ENCODE measurements around the gene LIM2. TPM values are rescaled to one million over a fixed set of nuclear protein-coding genes. Genes with fewer than 3 reads are reported as not detected.

Gene LIM2
- total and polyA plus RNA-seq, 9 of the 15 experiments (the other 6 are each of a cell fraction or from before 2014, with no cell fraction given), result 0.07 to 0.45 (median 0.18) TPM; not detected in 4

DNA sequence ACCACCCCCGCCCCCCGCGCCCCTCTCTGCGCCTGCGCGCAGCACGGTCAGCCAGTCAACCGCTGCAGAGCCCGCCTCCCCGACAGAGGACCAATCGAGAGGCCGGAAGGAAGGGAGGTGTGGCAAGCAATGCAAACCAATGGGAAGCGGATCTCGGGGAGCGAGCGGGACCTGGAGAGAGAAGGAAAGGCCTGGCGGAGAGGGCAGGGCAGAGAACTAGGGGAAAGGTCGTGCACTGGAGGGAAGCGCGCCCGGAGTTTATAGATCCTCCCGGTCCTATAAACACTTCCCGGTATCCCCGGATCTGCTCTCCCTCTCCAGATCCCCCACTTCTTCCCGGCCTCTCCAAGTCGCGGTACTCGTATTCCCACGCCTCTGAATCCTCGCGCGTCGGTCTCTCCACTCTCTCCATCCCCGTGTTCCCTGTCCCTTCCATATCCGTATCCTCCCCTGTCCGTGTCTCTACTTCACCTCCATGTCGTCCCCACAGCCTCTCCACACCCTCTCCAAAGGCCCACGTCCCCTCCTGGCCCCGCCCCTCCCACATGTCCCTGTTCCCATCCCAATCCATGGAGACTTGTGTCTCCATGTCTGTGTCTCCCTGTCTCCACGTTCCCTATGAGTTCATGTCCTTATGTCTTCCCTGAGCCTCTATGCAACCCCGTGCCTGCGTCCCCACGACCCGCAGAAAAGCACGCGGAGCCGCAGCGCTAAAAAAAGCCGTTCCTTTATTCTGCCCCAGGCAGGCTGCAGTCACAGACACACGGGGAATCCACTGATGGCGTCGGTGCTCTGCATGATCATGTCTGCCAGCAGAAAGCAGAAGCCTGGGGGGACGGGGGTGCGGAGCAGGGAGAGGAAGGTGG is 21.2 kb downstream of the LIM2 start (continued):
- TF ChIP-seq, protein P1, sequence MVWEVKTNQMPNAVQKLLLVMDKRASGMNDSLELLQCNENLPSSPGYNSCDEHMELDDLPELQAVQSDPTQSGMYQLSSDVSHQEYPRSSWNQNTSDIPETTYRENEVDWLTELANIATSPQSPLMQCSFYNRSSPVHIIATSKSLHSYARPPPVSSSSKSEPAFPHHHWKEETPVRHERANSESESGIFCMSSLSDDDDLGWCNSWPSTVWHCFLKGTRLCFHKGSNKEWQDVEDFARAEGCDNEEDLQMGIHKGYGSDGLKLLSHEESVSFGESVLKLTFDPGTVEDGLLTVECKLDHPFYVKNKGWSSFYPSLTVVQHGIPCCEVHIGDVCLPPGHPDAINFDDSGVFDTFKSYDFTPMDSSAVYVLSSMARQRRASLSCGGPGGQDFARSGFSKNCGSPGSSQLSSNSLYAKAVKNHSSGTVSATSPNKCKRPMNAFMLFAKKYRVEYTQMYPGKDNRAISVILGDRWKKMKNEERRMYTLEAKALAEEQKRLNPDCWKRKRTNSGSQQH (CRISPR knock-in tag; IDR thresholded peaks at IDR 0.05), result peak; percentile 63; the same call in 1 of the 2 replicates
- TF ChIP-seq POLR2B (IDR thresholded peaks at IDR 0.05; ENCODE audit: low read depth, partially characterized antibody) (peak; percentile 91), ILK (tag; IDR thresholded peaks at IDR 0.05; ENCODE audit: borderline replicate concordance, low read depth) (no peak), DNMT1 (IDR thresholded peaks at IDR 0.05) (0 out of 2 replicates have a peak, but pooled peaks have one; percentile 47), RBM39 (optimal IDR thresholded peaks at IDR 0.05; ENCODE audit: low read depth, low read length) (peak; percentile 27), SIN3B (IDR thresholded peaks at IDR 0.05; ENCODE audit: low read depth) (no peak), HSF4 (CRISPR knock-in tag; IDR thresholded peaks at IDR 0.05; ENCODE audit: borderline replicate concordance) (no peak), ZC3H11A (IDR thresholded peaks at IDR 0.05; ENCODE audit: low read depth, low read length) (no peak), NCOA4 (IDR thresholded peaks at IDR 0.05; ENCODE audit: partially characterized antibody) (peak; percentile 14), TRIM24 (IDR thresholded peaks at IDR 0.05) (peak; percentile 8 to 62; a peak in 2 of 4 replicates), ESRRA (IDR thresholded peaks at IDR 0.05; ENCODE audit: borderline replicate concordance, low read depth) (no peak), FOSL1 (tag; conservative IDR thresholded peaks at IDR 0.05) (no peak)
- TF ChIP-seq, protein P2, sequence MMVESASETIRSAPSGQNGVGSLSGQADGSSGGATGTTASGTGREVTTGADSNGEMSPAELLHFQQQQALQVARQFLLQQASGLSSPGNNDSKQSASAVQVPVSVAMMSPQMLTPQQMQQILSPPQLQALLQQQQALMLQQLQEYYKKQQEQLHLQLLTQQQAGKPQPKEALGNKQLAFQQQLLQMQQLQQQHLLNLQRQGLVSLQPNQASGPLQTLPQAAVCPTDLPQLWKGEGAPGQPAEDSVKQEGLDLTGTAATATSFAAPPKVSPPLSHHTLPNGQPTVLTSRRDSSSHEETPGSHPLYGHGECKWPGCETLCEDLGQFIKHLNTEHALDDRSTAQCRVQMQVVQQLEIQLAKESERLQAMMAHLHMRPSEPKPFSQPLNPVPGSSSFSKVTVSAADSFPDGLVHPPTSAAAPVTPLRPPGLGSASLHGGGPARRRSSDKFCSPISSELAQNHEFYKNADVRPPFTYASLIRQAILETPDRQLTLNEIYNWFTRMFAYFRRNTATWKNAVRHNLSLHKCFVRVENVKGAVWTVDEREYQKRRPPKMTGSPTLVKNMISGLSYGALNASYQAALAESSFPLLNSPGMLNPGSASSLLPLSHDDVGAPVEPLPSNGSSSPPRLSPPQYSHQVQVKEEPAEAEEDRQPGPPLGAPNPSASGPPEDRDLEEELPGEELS (CRISPR knock-in tag; IDR thresholded peaks at IDR 0.05; ENCODE audit: borderline replicate concordance), result no peak
- TF ChIP-seq, protein P3, sequence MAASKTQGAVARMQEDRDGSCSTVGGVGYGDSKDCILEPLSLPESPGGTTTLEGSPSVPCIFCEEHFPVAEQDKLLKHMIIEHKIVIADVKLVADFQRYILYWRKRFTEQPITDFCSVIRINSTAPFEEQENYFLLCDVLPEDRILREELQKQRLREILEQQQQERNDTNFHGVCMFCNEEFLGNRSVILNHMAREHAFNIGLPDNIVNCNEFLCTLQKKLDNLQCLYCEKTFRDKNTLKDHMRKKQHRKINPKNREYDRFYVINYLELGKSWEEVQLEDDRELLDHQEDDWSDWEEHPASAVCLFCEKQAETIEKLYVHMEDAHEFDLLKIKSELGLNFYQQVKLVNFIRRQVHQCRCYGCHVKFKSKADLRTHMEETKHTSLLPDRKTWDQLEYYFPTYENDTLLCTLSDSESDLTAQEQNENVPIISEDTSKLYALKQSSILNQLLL (CRISPR knock-in tag; IDR thresholded peaks at IDR 0.05; ENCODE audit: borderline replicate concordance), result no peak
- TF ChIP-seq, protein P4, sequence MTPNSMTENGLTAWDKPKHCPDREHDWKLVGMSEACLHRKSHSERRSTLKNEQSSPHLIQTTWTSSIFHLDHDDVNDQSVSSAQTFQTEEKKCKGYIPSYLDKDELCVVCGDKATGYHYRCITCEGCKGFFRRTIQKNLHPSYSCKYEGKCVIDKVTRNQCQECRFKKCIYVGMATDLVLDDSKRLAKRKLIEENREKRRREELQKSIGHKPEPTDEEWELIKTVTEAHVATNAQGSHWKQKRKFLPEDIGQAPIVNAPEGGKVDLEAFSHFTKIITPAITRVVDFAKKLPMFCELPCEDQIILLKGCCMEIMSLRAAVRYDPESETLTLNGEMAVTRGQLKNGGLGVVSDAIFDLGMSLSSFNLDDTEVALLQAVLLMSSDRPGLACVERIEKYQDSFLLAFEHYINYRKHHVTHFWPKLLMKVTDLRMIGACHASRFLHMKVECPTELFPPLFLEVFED (CRISPR knock-in tag; conservative IDR thresholded peaks at IDR 0.05), result peak; percentile 86
- TF ChIP-seq, protein P5, sequence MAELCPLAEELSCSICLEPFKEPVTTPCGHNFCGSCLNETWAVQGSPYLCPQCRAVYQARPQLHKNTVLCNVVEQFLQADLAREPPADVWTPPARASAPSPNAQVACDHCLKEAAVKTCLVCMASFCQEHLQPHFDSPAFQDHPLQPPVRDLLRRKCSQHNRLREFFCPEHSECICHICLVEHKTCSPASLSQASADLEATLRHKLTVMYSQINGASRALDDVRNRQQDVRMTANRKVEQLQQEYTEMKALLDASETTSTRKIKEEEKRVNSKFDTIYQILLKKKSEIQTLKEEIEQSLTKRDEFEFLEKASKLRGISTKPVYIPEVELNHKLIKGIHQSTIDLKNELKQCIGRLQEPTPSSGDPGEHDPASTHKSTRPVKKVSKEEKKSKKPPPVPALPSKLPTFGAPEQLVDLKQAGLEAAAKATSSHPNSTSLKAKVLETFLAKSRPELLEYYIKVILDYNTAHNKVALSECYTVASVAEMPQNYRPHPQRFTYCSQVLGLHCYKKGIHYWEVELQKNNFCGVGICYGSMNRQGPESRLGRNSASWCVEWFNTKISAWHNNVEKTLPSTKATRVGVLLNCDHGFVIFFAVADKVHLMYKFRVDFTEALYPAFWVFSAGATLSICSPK (IDR thresholded peaks at IDR 0.05; ENCODE audit: borderline replicate concordance), result peak; percentile 89; the same call in 1 of the 2 replicates
- TF ChIP-seq, protein P6, sequence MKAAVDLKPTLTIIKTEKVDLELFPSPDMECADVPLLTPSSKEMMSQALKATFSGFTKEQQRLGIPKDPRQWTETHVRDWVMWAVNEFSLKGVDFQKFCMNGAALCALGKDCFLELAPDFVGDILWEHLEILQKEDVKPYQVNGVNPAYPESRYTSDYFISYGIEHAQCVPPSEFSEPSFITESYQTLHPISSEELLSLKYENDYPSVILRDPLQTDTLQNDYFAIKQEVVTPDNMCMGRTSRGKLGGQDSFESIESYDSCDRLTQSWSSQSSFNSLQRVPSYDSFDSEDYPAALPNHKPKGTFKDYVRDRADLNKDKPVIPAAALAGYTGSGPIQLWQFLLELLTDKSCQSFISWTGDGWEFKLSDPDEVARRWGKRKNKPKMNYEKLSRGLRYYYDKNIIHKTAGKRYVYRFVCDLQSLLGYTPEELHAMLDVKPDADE (conservative IDR thresholded peaks at IDR 0.05; ENCODE audit: control insufficient read depth, low read depth, low read length), result no peak
